ENCODE measurements around the gene GRK5.

DNA sequence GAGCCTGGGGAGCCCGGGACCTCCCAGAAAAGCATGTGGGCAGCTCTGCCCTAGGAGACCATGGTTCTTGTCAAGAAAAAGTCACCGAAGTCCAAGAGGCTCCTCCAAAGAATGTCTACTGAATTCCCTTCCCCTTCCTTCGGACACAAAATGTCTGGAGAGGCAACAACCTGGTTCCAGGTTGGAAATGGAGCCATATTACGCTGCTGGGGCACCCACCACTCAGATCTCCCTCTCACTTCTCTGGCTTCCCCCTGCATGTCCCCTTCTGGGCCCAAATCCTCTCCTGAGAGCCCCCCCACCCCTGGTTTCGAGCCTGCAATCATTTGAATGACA, 282.6 kb downstream of the GRK5 start:
- no peak for TF ChIP-seq POLR2A (IDR thresholded peaks at IDR 0.05; ENCODE audit: extremely low read depth, insufficient read length)
- TF ChIP-seq, protein P1, sequence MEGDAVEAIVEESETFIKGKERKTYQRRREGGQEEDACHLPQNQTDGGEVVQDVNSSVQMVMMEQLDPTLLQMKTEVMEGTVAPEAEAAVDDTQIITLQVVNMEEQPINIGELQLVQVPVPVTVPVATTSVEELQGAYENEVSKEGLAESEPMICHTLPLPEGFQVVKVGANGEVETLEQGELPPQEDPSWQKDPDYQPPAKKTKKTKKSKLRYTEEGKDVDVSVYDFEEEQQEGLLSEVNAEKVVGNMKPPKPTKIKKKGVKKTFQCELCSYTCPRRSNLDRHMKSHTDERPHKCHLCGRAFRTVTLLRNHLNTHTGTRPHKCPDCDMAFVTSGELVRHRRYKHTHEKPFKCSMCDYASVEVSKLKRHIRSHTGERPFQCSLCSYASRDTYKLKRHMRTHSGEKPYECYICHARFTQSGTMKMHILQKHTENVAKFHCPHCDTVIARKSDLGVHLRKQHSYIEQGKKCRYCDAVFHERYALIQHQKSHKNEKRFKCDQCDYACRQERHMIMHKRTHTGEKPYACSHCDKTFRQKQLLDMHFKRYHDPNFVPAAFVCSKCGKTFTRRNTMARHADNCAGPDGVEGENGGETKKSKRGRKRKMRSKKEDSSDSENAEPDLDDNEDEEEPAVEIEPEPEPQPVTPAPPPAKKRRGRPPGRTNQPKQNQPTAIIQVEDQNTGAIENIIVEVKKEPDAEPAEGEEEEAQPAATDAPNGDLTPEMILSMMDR (IDR thresholded peaks at IDR 0.05; ENCODE audit: low read depth, low read length): no peak
- TF ChIP-seq, protein P2, sequence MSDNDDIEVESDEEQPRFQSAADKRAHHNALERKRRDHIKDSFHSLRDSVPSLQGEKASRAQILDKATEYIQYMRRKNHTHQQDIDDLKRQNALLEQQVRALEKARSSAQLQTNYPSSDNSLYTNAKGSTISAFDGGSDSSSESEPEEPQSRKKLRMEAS (IDR thresholded peaks at IDR 0.05; ENCODE audit: low read depth, low read length): no peak
